ENCODE measurements around the gene GNB2. TPM values are rescaled to one million over a fixed set of nuclear protein-coding genes. Genes with fewer than 3 reads are reported as not detected.
A peak's percentile ranks its signal among the peaks of the same experiment; 100 is the strongest.

Gene GNB2
- total and polyA plus RNA-seq, 10 donors = 104 to 342 (median 242) TPM

- 48 to 58% (median 51%) methylated on average over 6 to 8 of the region's 8 CpGs for WGBS, 5 donors
- Histone ChIP-seq H3K27ac (no peak overlapping the region), H3K4me1 (peaks cover 0 to 17% (median 11%) of the 10 kb centered on the region in 6 donors), H3K36me3 (no peaks in the 10 kb centered on the region), H3K4me3 (no peak overlapping the region), H3K27me3 (replicated peaks in 1 of 7) (peaks cover 0 to 77% (median 41%) of the 10 kb centered on the region in 7 donors), H3K9me3 (peaks cover 0 to 17% (median 8%) of the 10 kb centered on the region in 8 donors)
- no peak for DNase-seq
- intact Hi-C loops (cut with DNase I; ENCODE audit: low total_unique reads) = no loop called here
- TF ChIP-seq POLR2A (IDR thresholded peaks at IDR 0.05) = no peak
- no peak for TF ChIP-seq CTCF (IDR thresholded peaks at IDR 0.05 in 8 of 11, conservative IDR thresholded peaks at IDR 0.05 in 3 of 11)
- TF ChIP-seq POLR2AphosphoS5 (IDR thresholded peaks at IDR 0.05) = no peak
Measured at GRCh38 chr7:100719523-100720278, 46.2 kb downstream of the GNB2 start.

- TF ChIP-seq CTCF (IDR thresholded peaks at IDR 0.05 in 8 of 11, conservative IDR thresholded peaks at IDR 0.05 in 3 of 11) (no peak), POLR2A (IDR thresholded peaks at IDR 0.05) (no peak), POLR2AphosphoS5 (IDR thresholded peaks at IDR 0.05) (no peak)
- Histone ChIP-seq H3K4me3 (peak within 1 kb of the TSS in 1 of 8 donors; percentile 42), H3K4me1 (peaks cover 0 to 21% (median 15%) of the 10 kb centered on the region in 6 donors), H3K27me3 (replicated peaks in 1 of 7) (peaks cover 0 to 82% (median 41%) of the 10 kb centered on the region in 7 donors), H3K36me3 (no peaks in the 10 kb centered on the region), H3K27ac (no peak within 1 kb of the TSS), H3K9me3 (peaks cover 0 to 17% (median 8%) of the 10 kb centered on the region in 8 donors)
- DNase-seq = no peak
- intact Hi-C loops (cut with DNase I; ENCODE audit: low total_unique reads) = no loop called here
- WGBS, 5 donors = 2 to 10% (median 3%) methylated on average over 5 to 21 of the region's 21 CpGs
Measured at GRCh38 chr7:100720279-100720670, 46.7 kb downstream of the GNB2 start, which contains the start of gene EPO. EPO (plus strand) TSS chr7:100720468; CDS start chr7:100720981, 513 bp downstream.

GRCh38 chr7:100720671-100721504, 47.3 kb downstream of the GNB2 start:
- TF ChIP-seq POLR2AphosphoS5 (IDR thresholded peaks at IDR 0.05) = no peak
- TF ChIP-seq POLR2A (IDR thresholded peaks at IDR 0.05) = no peak
- TF ChIP-seq CTCF (IDR thresholded peaks at IDR 0.05 in 8 of 11, conservative IDR thresholded peaks at IDR 0.05 in 3 of 11) = no peak
- H3K27ac ChIP-seq = no peak overlapping the region
- H3K27me3 ChIP-seq (replicated peaks in 1 of 7) = peaks cover 0 to 82% (median 41%) of the 10 kb centered on the region in 7 donors
- H3K36me3 ChIP-seq = no peaks in the 10 kb centered on the region
- H3K4me3 ChIP-seq = peak overlapping the region in 1 of 8 donors; percentile 42
- WGBS, 5 donors = 3 to 15% (median 6%) methylated on average over 7 to 56 of the region's 56 CpGs
- intact Hi-C loops (cut with DNase I; ENCODE audit: low total_unique reads) = no loop called here
- peaks cover 0 to 17% (median 8%) of the 10 kb centered on the region in 8 donors for H3K9me3 ChIP-seq
- peaks cover 0 to 27% (median 16%) of the 10 kb centered on the region in 6 donors for H3K4me1 ChIP-seq
- no peak for DNase-seq

- peaks cover 0 to 27% (median 16%) of the 10 kb centered on the region in 6 donors for H3K4me1 ChIP-seq
- peaks cover 0 to 86% (median 41%) of the 10 kb centered on the region in 7 donors for H3K27me3 ChIP-seq (replicated peaks in 1 of 7)
- WGBS, 5 donors = 71 to 94% (median 84%) methylated on average over 8 of the region's 8 CpGs
- H3K27ac ChIP-seq = no peak overlapping the region
- H3K4me3 ChIP-seq = no peak overlapping the region
- intact Hi-C loops (cut with DNase I; ENCODE audit: low total_unique reads) = no loop called here
- H3K36me3 ChIP-seq = no peaks in the 10 kb centered on the region
- TF ChIP-seq CTCF (IDR thresholded peaks at IDR 0.05 in 8 of 11, conservative IDR thresholded peaks at IDR 0.05 in 3 of 11) (no peak), POLR2AphosphoS5 (IDR thresholded peaks at IDR 0.05) (no peak), POLR2A (IDR thresholded peaks at IDR 0.05) (no peak)
- peaks cover 0 to 17% (median 8%) of the 10 kb centered on the region in 8 donors for H3K9me3 ChIP-seq
- no peak for DNase-seq
Measured at GRCh38 chr7:100721505-100721812, 47.9 kb downstream of the GNB2 start.

Data from spleen (tissue), 11 donors.